ENCODE results near the gene TBKBP1. TPM values are rescaled to one million over a fixed set of nuclear protein-coding genes. Genes with fewer than 3 reads are reported as not detected.

The TBKBP1 gene
- total and polyA plus RNA-seq, 9 of the 15 experiments (the other 6 are each of a cell fraction or from before 2014, with no cell fraction given) = 0.03 to 15.6 (median 6.8) TPM

GRCh38 chr17:47650525-47651522, 43.1 kb upstream of the TBKBP1 start (continued):
- TF ChIP-seq CREB3L1 (IDR thresholded peaks at IDR 0.05; ENCODE audit: borderline replicate concordance, low read depth) (peak; percentile 53; the same call in 1 of the 2 replicates), SREBF2 (CRISPR knock-in tag; IDR thresholded peaks at IDR 0.05) (no peak), ZNF780A (CRISPR knock-in tag; IDR thresholded peaks at IDR 0.05) (no peak), NFE2L1 (tag; IDR thresholded peaks at IDR 0.05; ENCODE audit: borderline replicate concordance, low read depth) (no peak), SRSF3 (IDR thresholded peaks at IDR 0.05; ENCODE audit: insufficient read depth, low read length) (no peak), ATF7 (IDR thresholded peaks at IDR 0.05) (peak; percentile 47; the same call in 1 of the 2 replicates), TAF7 (tag; IDR thresholded peaks at IDR 0.05) (no peak), KAT7 (CRISPR knock-in tag; IDR thresholded peaks at IDR 0.05; ENCODE audit: borderline replicate concordance) (0 out of 2 replicates have a peak, but pooled peaks have one; percentile 37), POLR2A (conservative IDR thresholded peaks at IDR 0.05) (peak; percentile 70), RB1 (IDR thresholded peaks at IDR 0.05; ENCODE audit: low read depth) (peak; percentile 70; the same call in 1 of the 2 replicates), FIP1L1 (IDR thresholded peaks at IDR 0.05; ENCODE audit: low read depth, low read length, poor library complexity, severe bottlenecking) (peak; percentile 67), AFF1 (IDR thresholded peaks at IDR 0.05; ENCODE audit: low read depth in 1 of 2, partially characterized antibody in 2 of 2) (peak in 1 of 2 experiments; percentile 17), LEF1 (IDR thresholded peaks at IDR 0.05) (no peak), SETDB1 (IDR thresholded peaks at IDR 0.05; ENCODE audit: low read length) (no peak), MNT (conservative IDR thresholded peaks at IDR 0.05) (peak; percentile 88 to 96), ZNF449 (CRISPR knock-in tag; IDR thresholded peaks at IDR 0.05) (no peak), FOXJ2 (tag; IDR thresholded peaks at IDR 0.05) (no peak), LARP7 (IDR thresholded peaks at IDR 0.05) (peak; percentile 80; the same call in 1 of the 2 replicates), NR3C1 (CRISPR knock-in tag; IDR thresholded peaks at IDR 0.05) (no peak)
